Endothelial cell of umbilical vein (primary cell): ENCODE data around the gene CDC42BPB. TPM values are rescaled to one million over a fixed set of nuclear protein-coding genes. Genes with fewer than 3 reads are reported as not detected.

ENCODE experiments used
- BruUV-seq: library from RNA; stranded (reverse); fragments of 400-500 nt; replicated peaks from 2 replicates; lab custom pipeline; 2021; lab: Mats Ljungman, UMichigan
- CTCF ChIA-PET: fragments of 300-600, 350-600 bp; sonication (Branson Sonifier 250); formaldehyde crosslinking; loops from one replicate; lab custom pipeline; 2021; ENCODE audit warnings: antibody characterized with exemption, inconsistent platforms; lab: Charles Lee
- POLR2A ChIA-PET: fragments of 300-600, 350-600 bp; sonication (Branson Sonifier 250); formaldehyde crosslinking; loops from one replicate; lab custom pipeline; 2021; ENCODE audit warnings: antibody characterized with exemption, inconsistent platforms; lab: Charles Lee
- DNase-seq: peaks from one replicate; pipeline ENCODE4 v3.0.0-alpha.2; 2011; ENCODE audit warnings: low read depth, low spot score
- FAIRE-seq: peaks from 2 replicates; lab custom pipeline; 2011; peaks lifted over from hg19 to GRCh38; lab: Jason Lieb, UNC
- H2AFZ ChIP-seq: 2 replicates; pipeline ENCODE4 v1.6.0; 2012; ENCODE audit warnings: low read depth, low read length, control low read depth, inconsistent platforms
- H3K27ac ChIP-seq: 2 replicates; pipeline ENCODE4 v1.5.1; 2011; ENCODE audit warnings: low read depth, mild to moderate bottlenecking, control low read depth, low read length, moderate library complexity; ENCODE audit not compliant: insufficient read depth
- H3K27me3 ChIP-seq, 2 experiments: 2 replicates each; pipeline versions ENCODE4 v1.6.0 to v1.6.1; 2011; ENCODE audit warnings: low read length in 2 of 2, mixed read lengths in 1 of 2; ENCODE audit not compliant: control insufficient read depth in 2 of 2, insufficient read depth in 2 of 2
- H3K36me3 ChIP-seq, 2 experiments: 2 replicates in 1 of 2; 3 replicates in 1 of 2; pipeline ENCODE4 v1.5.1; 2011; ENCODE audit warnings: low read length in 2 of 2, mild to moderate bottlenecking in 1 of 2, moderate library complexity in 1 of 2; ENCODE audit not compliant: control insufficient read depth in 2 of 2, insufficient read depth in 2 of 2; ENCODE audit errors: extremely low read depth in 1 of 2
- H3K4me1 ChIP-seq: 3 replicates; pipeline ENCODE4 v1.5.1; 2011; ENCODE audit warnings: mild to moderate bottlenecking, low read length; ENCODE audit not compliant: control insufficient read depth, insufficient read depth; ENCODE audit errors: extremely low read depth
- H3K4me2 ChIP-seq: 2 replicates; pipeline ENCODE4 v1.6.1; 2011; ENCODE audit warnings: low read length, control low read depth, mixed read lengths; ENCODE audit not compliant: insufficient read depth
- H3K4me3 ChIP-seq, 3 experiments: fragments of 200-600 bp in 1 of 3; sonication (generic), shearing (Covaris generic) in 1 of 3; replicated peaks in 1 of 3; 2 replicates each; pipeline ENCODE4 v1.5.1; 2011 to 2016; ENCODE audit warnings: control low read depth in 3 of 3, low read length in 3 of 3, mild to moderate bottlenecking in 2 of 3, inconsistent platforms in 1 of 3, low read depth in 1 of 3, moderate library complexity in 1 of 3; ENCODE audit not compliant: insufficient read depth in 1 of 3
- H3K79me2 ChIP-seq: 2 replicates; pipeline ENCODE4 v1.6.0; 2012; ENCODE audit warnings: low read length, inconsistent platforms; ENCODE audit not compliant: control insufficient read depth, insufficient read depth
- H3K9ac ChIP-seq: replicated peaks from 2 replicates; pipeline ENCODE3; 2011; ENCODE audit warnings: low read length, control low read depth; ENCODE audit not compliant: insufficient read depth; ENCODE audit errors: extremely low read depth
- H3K9me1 ChIP-seq: replicated peaks from 3 replicates; pipeline ENCODE4 v1.6.0; 2011; ENCODE audit warnings: mild to moderate bottlenecking, low read length; ENCODE audit not compliant: control insufficient read depth, insufficient read depth; ENCODE audit errors: extremely low read depth
- H3K9me3 ChIP-seq: replicated peaks from 2 replicates; pipeline ENCODE4 v1.5.1; 2012; ENCODE audit warnings: low read length, inconsistent platforms; ENCODE audit not compliant: control insufficient read depth, insufficient read depth
- H4K20me1 ChIP-seq: replicated peaks from 2 replicates; pipeline ENCODE3; 2011; ENCODE audit warnings: mild to moderate bottlenecking, low read length; ENCODE audit not compliant: control insufficient read depth, insufficient read depth; ENCODE audit errors: extremely low read depth
- CTCF ChIP-seq, 2 donors: IDR thresholded peaks; 1 replicate in 1 of 2; 2 replicates in 1 of 2; pipeline ENCODE4 v1.5.1; 2011; ENCODE audit warnings: low read length in 2 of 2, mild to moderate bottlenecking in 2 of 2, moderate library complexity in 2 of 2, control low read depth in 1 of 2, inconsistent platforms in 1 of 2, low read depth in 1 of 2; ENCODE audit not compliant: insufficient read depth in 1 of 2; ENCODE audit errors: extremely low read depth in 1 of 2
- EZH2 ChIP-seq: IDR thresholded peaks from 2 replicates; pipeline ENCODE4 v1.6.1; 2012; ENCODE audit warnings: borderline replicate concordance, low read depth, mild to moderate bottlenecking, moderate library complexity, low read length, inconsistent platforms; ENCODE audit not compliant: severe bottlenecking
- FOS ChIP-seq: IDR thresholded peaks from 2 replicates; pipeline ENCODE4 v1.6.1; 2011; ENCODE audit warnings: mild to moderate bottlenecking, low read length, moderate library complexity, borderline replicate concordance; ENCODE audit not compliant: insufficient read depth
- GATA2 ChIP-seq: IDR thresholded peaks from 2 replicates; pipeline ENCODE4 v1.7.0; 2011; ENCODE audit warnings: low read depth, mild to moderate bottlenecking, moderate library complexity, mixed read lengths, low read length; ENCODE audit not compliant: insufficient read length, insufficient read depth
- JUN ChIP-seq: IDR thresholded peaks from 2 replicates; pipeline ENCODE4 v1.6.1; 2011; ENCODE audit warnings: borderline replicate concordance, low read depth; ENCODE audit not compliant: insufficient read length, insufficient read depth
- MAX ChIP-seq: IDR thresholded peaks from 2 replicates; pipeline ENCODE4 v1.6.1; 2011; ENCODE audit not compliant: insufficient read depth, insufficient read length
- MYC ChIP-seq: IDR thresholded peaks from one replicate; pipeline ENCODE4 v1.6.1; 2011; ENCODE audit warnings: mild to moderate bottlenecking, low read depth, low read length
- POLR2A ChIP-seq: IDR thresholded peaks from 2 replicates; pipeline ENCODE4 v1.6.1; 2012; ENCODE audit warnings: low read depth, mild to moderate bottlenecking, control low read depth, low read length
- POLR2AphosphoS5 ChIP-seq: IDR thresholded peaks from 2 replicates; pipeline ENCODE4 v1.6.1; 2012; ENCODE audit warnings: low read depth, mild to moderate bottlenecking, control low read depth, low read length, moderate library complexity; ENCODE audit not compliant: insufficient read depth
- dilution Hi-C: fragments of 300-500 bp; cut with MboI; formaldehyde crosslinking; loops from one replicate; pipeline ENCODE4 v1.15.0; 2019; ENCODE audit warnings: low sequenced_read_pairs; ENCODE audit not compliant: extremely low pct_ligation_motif_present
- intact Hi-C: fragments of 100-400 bp; cut with micrococcal nuclease; formaldehyde crosslinking; loops from one replicate; pipeline ENCODE4 v1.10.0; 2022
- polyA plus RNA-seq, 4 experiments: library from polyadenylated mRNA; depleted of rRNA in 3 of 4; stranded (reverse) in 3 of 4; unstranded in 1 of 4; fragments of >200 nt; gene quantifications; 2 replicates each; pipeline versions ENCODE4 v1.2.1 to v1.2.3, GENCODE V29; 2011 to 2012; ENCODE audit warnings: missing spikeins in 1 of 4
- total RNA-seq: library from RNA; stranded (reverse); gene quantifications from 2 replicates; pipeline ENCODE4 v1.2.3, GENCODE V29; 2021

Gene CDC42BPB
- total and polyA plus RNA-seq, 2 donors (not counting 3 experiments of a cell fraction or from before 2014, with no cell fraction given) = 82.6 to 131 TPM

GRCh38 chr14:102924632-102925588 lies 132.4 kb downstream of the CDC42BPB start:
- no peak overlapping the region for H3K9ac ChIP-seq
- no peaks in the 10 kb centered on the region for H3K9me1 ChIP-seq
- dilution Hi-C loops (no loop called here), intact Hi-C loops (no loop called here)
- H4K20me1 ChIP-seq = no peaks in the 10 kb centered on the region
- no peaks in the 10 kb centered on the region for H3K9me3 ChIP-seq
- ChIA-PET CTCF (interaction anchor here (0.9 to 1.9 kb wide), 4 partner anchors 9 to 486 kb away, joined by 3 to 13 read pairs (median 4); no protein-coding TSS in a partner anchor), POLR2A (interaction anchor here (0.6 kb wide), 2 partner anchors 181 to 327 kb away, joined by 4 to 5 read pairs; no protein-coding TSS in a partner anchor)
- BruUV-seq = no TSS peak
- H2AFZ ChIP-seq = no peak overlapping the region
- H3K27me3 ChIP-seq = peaks cover 49 to 66% of the 10 kb centered on the region in 2 experiments
- DNase-seq = no peak
- peaks cover 17% of the 10 kb centered on the region for H3K4me1 ChIP-seq
- H3K4me2 ChIP-seq = no peak overlapping the region
- H3K4me3 ChIP-seq = no peak overlapping the region
- no peaks in the 10 kb centered on the region for H3K79me2 ChIP-seq
- no peak for TF ChIP-seq POLR2AphosphoS5
- TF ChIP-seq EZH2 = no peak
- TF ChIP-seq GATA2 = no peak
- TF ChIP-seq MYC = no peak
- TF ChIP-seq CTCF (IDR thresholded peaks at IDR 0.05; ENCODE audit: extremely low read depth in 1 of 2, insufficient read depth in 1 of 2, low read depth in 1 of 2, low read length in 2 of 2) = no peak
- TF ChIP-seq JUN = no peak
- TF ChIP-seq MAX = no peak
- TF ChIP-seq POLR2A = no peak
- TF ChIP-seq FOS = no peak
- H3K36me3 ChIP-seq = no peaks in the 10 kb centered on the region
- no peak overlapping the region for H3K27ac ChIP-seq
- FAIRE-seq = no peak
